CD8-positive, alpha-beta memory T cell (primary cell): ENCODE data around the gene GNG13. TPM values are rescaled to one million over a fixed set of nuclear protein-coding genes. Genes with fewer than 3 reads are reported as not detected.
A peak's percentile ranks its signal among the peaks of the same experiment; 100 is the strongest.

Experiments used
- CTCF ChIA-PET: fragments of 350-600 bp; sonication (Branson Sonifier 250); formaldehyde crosslinking; loops from one replicate; lab custom pipeline; 2021; ENCODE audit warnings: antibody characterized with exemption; lab: Charles Lee
- POLR2A ChIA-PET: fragments of 350-600 bp; sonication (Branson Sonifier 250); formaldehyde crosslinking; loops from one replicate; lab custom pipeline; 2021; ENCODE audit warnings: antibody characterized with exemption; lab: Charles Lee
- DNase-seq, 5 donors: peaks; one replicate each; pipeline versions ENCODE4 v3.0.0 to v3.0.0-alpha.2; 2020 to 2022; ENCODE audit warnings: mixed read lengths in 1 of 5
- H3K27ac ChIP-seq: one replicate; pipeline ENCODE4 v1.7.0; 2013; ENCODE audit warnings: low read depth, mild to moderate bottlenecking, low read length, moderate library complexity
- H3K27me3 ChIP-seq: 2 replicates; pipeline ENCODE4 v1.7.0; 2013; ENCODE audit warnings: low read length, mild to moderate bottlenecking; ENCODE audit not compliant: insufficient read depth, poor library complexity, severe bottlenecking
- H3K36me3 ChIP-seq: 2 replicates; pipeline ENCODE4 v1.7.0; 2013; ENCODE audit warnings: mild to moderate bottlenecking, low read length, moderate library complexity; ENCODE audit not compliant: insufficient read depth
- H3K4me1 ChIP-seq: 2 replicates; pipeline ENCODE4 v1.7.0; 2013; ENCODE audit warnings: mild to moderate bottlenecking, low read length, moderate library complexity; ENCODE audit not compliant: insufficient read depth
- H3K4me3 ChIP-seq: 2 replicates; pipeline ENCODE4 v1.7.0; 2013; ENCODE audit warnings: mild to moderate bottlenecking, low read length
- H3K9me3 ChIP-seq: 2 replicates; pipeline ENCODE4 v1.7.0; 2013; ENCODE audit warnings: mild to moderate bottlenecking, low read length
- H3K27ac Mint-ChIP-seq, 8 donors: one replicate each; pipeline ENCODE4 v1.8.0; 2020 to 2021; ENCODE audit warnings: mixed read lengths in 8 of 8, mild to moderate bottlenecking in 6 of 8, inconsistent platforms in 3 of 8, moderate library complexity in 3 of 8
- H3K27me3 Mint-ChIP-seq, 2 donors: one replicate each; pipeline ENCODE4 v1.8.0; 2020 to 2021; ENCODE audit warnings: mixed read lengths in 2 of 2, mild to moderate bottlenecking in 1 of 2, moderate library complexity in 1 of 2
- H3K36me3 Mint-ChIP-seq, 3 donors: one replicate each; pipeline ENCODE4 v1.8.0; 2020 to 2021; ENCODE audit warnings: mixed read lengths in 3 of 3, inconsistent platforms in 1 of 3, mild to moderate bottlenecking in 1 of 3
- H3K4me1 Mint-ChIP-seq, 3 donors: one replicate each; pipeline ENCODE4 v1.8.0; 2020 to 2021; ENCODE audit warnings: mixed read lengths in 3 of 3, inconsistent platforms in 1 of 3, mild to moderate bottlenecking in 1 of 3
- H3K4me3 Mint-ChIP-seq, 7 donors: one replicate each; pipeline ENCODE4 v1.8.0; 2020 to 2021; ENCODE audit warnings: mixed read lengths in 7 of 7, mild to moderate bottlenecking in 6 of 7, moderate library complexity in 4 of 7, inconsistent platforms in 2 of 7
- H3K9me3 Mint-ChIP-seq, 5 donors: one replicate each; pipeline ENCODE4 v1.8.0; 2020 to 2022; ENCODE audit warnings: mixed read lengths in 5 of 5, mild to moderate bottlenecking in 3 of 5, moderate library complexity in 2 of 5, inconsistent platforms in 1 of 5
- polyA plus RNA-seq: library from polyadenylated mRNA; unstranded; fragments of 300-500 nt; fragmentation: Illumina TruSeq; gene quantifications from one replicate; pipeline ENCODE4 v1.2.3, GENCODE V29; 2021
- total RNA-seq, 2 experiments: library from RNA; stranded (reverse); gene quantifications; one replicate each; pipeline ENCODE4 v1.2.3, GENCODE V29; 2021

The GNG13 gene
- total and polyA plus RNA-seq, 3 experiments from 2014 or later = not detected

DNA sequence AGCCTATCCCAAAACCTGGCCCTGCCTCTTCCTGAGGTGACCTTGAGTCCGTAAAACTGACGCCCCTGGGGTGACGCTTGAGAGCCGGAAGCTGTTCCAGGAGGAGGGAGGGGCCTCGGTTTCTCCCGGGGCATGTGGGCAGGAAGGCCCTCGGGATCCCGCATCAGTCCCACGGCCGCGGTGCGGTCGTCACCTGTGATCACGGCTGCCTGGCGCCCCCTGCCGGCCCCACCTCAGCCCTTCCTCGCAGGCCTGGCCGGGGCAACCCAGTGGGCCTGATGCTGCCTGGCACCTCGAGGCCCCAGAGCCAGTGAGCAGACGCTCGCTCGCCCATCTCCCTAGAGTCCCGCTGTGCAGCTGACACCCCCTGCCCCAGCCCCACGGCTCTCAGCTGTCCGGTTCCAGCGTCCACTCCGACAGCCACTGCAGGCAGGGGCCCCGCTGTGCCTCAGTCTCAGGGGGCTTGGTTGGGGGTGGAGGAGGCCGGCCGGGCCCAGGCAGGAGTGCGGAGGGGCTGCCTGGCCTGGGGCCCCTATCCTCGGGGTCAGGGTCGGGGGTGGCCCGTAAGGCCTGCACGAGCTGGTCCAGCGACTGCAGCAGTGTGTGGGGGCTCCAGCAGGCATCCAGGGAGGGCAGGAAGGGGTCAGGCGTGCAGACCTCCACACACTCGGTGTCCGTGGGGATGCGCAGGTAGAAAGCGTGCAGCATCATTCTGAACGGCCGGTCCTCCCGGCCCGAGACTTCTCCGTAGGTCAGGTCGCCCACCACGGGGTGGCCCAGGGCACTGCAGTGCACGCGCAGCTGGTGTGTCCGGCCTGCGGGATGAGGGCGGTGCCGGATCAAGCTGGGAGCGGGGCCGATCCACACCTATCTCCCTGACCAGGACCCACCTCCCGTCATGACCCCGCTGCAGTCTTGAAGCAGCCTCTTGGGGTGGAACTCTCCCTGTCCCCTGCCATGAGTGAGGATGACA is 14.7 kb downstream of the GNG13 start:
- Mint-ChIP-seq H3K36me3 (peaks cover 0 to 12% (median 0%) of the 10 kb centered on the region in 3 donors), H3K4me3 (peak overlapping the region; percentile 50 to 87 (median 72)), H3K9me3 (no peaks in the 10 kb centered on the region), H3K4me1 (peaks cover 0 to 23% (median 5%) of the 10 kb centered on the region in 3 donors), H3K27me3 (no peaks in the 10 kb centered on the region), H3K27ac (no peak overlapping the region)
- POLR2A ChIA-PET = interaction anchor here (0.9 to 1.1 kb wide), 2 partner anchors 13 to 74 kb away, joined by 3 read pairs; no protein-coding TSS in a partner anchor
- Histone ChIP-seq H3K27me3 (no peaks in the 10 kb centered on the region), H3K27ac (no peak overlapping the region), H3K9me3 (no peaks in the 10 kb centered on the region), H3K4me3 (no peak overlapping the region), H3K36me3 (no peaks in the 10 kb centered on the region), H3K4me1 (peaks cover 4% of the 10 kb centered on the region)
- CTCF ChIA-PET = interaction anchor here (0.7 to 7.4 kb wide), 17 partner anchors 15 to 318 kb away, joined by 3 to 108 read pairs (median 4); partner anchors contain the start of genes CIAO3, GNG13, HAGHL and METRN
- DNase-seq = peak; percentile 59 to 76 (median 67)

DNA sequence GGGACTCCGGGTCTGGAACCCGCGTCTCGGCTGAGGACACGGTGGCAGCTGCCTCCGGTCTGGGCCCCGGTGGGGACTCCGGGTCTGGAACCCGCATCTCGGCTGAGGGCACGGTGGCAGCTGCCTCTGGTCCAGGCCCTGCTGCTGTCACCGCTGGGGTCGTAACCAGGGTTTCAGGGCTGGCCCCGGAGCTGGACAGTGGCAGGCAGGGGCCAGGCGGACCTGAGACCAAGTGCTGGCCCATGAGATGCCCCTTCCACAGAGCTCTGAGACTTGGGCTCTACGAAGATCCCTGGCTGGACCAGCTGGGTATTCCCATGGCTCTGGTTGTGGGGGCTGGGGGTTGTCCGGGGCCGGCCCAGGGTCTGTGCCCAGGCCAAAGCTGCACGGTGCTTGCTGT is 16.1 kb downstream of the GNG13 start:
- no peaks in the 10 kb centered on the region for H3K36me3 ChIP-seq
- H3K27ac ChIP-seq = no peak overlapping the region
- H3K36me3 Mint-ChIP-seq = peaks cover 0 to 12% (median 0%) of the 10 kb centered on the region in 3 donors
- H3K4me3 Mint-ChIP-seq = peak overlapping the region in 1 of 7 donors; percentile 71
- H3K27ac Mint-ChIP-seq = no peak overlapping the region
- no peaks in the 10 kb centered on the region for H3K9me3 Mint-ChIP-seq
- no peak for DNase-seq
- no peaks in the 10 kb centered on the region for H3K9me3 ChIP-seq
- peaks cover 0 to 5% of the 10 kb centered on the region in 2 donors for H3K27me3 Mint-ChIP-seq
- peaks cover 4% of the 10 kb centered on the region for H3K4me1 ChIP-seq
- ChIA-PET CTCF (interaction anchor here (1.4 to 7.4 kb wide), 9 partner anchors 15 to 319 kb away, joined by 3 to 108 read pairs (median 6); partner anchors contain the start of genes CIAO3, HAGHL and METRN), POLR2A (interaction anchor here (0.9 kb wide), 1 partner anchor 12 kb away, joined by 3 read pairs; no protein-coding TSS in a partner anchor)
- no peaks in the 10 kb centered on the region for H3K27me3 ChIP-seq
- no peak overlapping the region for H3K4me3 ChIP-seq
- peaks cover 0 to 23% (median 5%) of the 10 kb centered on the region in 3 donors for H3K4me1 Mint-ChIP-seq

GRCh38 chr16:783404-784161 is 17.0 kb downstream of the GNG13 start:
- POLR2A ChIA-PET = no interaction called here

DNA sequence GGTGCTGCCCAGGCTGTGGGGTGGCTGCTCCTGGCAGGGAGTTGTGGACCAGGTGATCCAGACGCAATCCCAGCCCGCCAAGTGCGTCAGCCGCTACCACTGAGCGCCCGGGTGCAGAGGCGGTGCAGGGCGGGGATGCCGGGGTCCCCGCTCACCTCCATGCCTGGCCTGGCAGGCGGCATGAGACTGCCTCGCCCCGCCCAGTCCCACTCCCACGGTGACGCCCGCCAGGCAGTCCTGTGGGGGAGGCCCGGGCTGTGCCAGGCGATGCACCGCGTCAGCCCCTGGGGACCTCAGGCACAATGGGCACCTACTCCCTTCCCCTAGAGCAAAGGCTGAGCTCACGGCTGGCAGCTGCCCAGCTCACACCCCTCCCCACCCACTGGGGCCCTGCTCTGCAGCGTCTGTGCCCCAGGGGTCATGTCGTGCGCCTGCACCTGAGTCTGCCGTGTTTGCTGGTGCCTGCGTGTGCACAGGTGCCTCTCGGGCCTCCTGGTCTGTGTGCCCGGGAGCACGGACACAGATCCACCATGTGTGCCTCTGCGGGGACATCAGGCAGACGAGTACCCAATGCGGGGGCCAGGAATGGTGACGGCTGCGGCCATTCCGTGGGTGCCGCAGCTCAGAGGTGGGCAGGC is 17.6 kb downstream of the GNG13 start:
- Histone ChIP-seq H3K9me3 (no peaks in the 10 kb centered on the region), H3K27me3 (no peaks in the 10 kb centered on the region), H3K4me3 (no peak overlapping the region), H3K4me1 (no peaks in the 10 kb centered on the region), H3K27ac (no peak overlapping the region), H3K36me3 (no peaks in the 10 kb centered on the region)
- Mint-ChIP-seq H3K36me3 (peaks cover 0 to 12% (median 0%) of the 10 kb centered on the region in 3 donors), H3K4me3 (no peak overlapping the region), H3K27ac (no peak overlapping the region), H3K9me3 (no peaks in the 10 kb centered on the region), H3K4me1 (peaks cover 0 to 24% (median 5%) of the 10 kb centered on the region in 3 donors), H3K27me3 (peaks cover 0 to 6% of the 10 kb centered on the region in 2 donors)
- DNase-seq = no peak
- ChIA-PET CTCF (interaction anchor here (1.1 to 7.4 kb wide), 2 partner anchors 42 to 70 kb away, joined by 4 to 108 read pairs; partner anchors contain the start of genes CIAO3 and METRN), POLR2A (no interaction called here)

More at GRCh38 chr16:783404-784161, 17.0 kb downstream of the GNG13 start:
- Mint-ChIP-seq H3K36me3 (peaks cover 0 to 12% (median 0%) of the 10 kb centered on the region in 3 donors), H3K9me3 (no peaks in the 10 kb centered on the region), H3K27me3 (peaks cover 0 to 5% of the 10 kb centered on the region in 2 donors), H3K4me3 (no peak overlapping the region), H3K27ac (no peak overlapping the region), H3K4me1 (peaks cover 0 to 23% (median 5%) of the 10 kb centered on the region in 3 donors)
- H3K4me1 ChIP-seq = no peaks in the 10 kb centered on the region
- no peaks in the 10 kb centered on the region for H3K9me3 ChIP-seq
- H3K27me3 ChIP-seq = no peaks in the 10 kb centered on the region
- no peak for DNase-seq
- no peak overlapping the region for H3K27ac ChIP-seq
- H3K36me3 ChIP-seq = no peaks in the 10 kb centered on the region
- CTCF ChIA-PET = interaction anchor here (1.1 to 7.4 kb wide), 3 partner anchors 43 to 320 kb away, joined by 4 to 108 read pairs (median 7); partner anchors contain the start of genes CIAO3 and METRN
- H3K4me3 ChIP-seq = no peak overlapping the region

GRCh38 chr16:782258-782657 is 18.3 kb downstream of the GNG13 start:
- CTCF ChIA-PET = interaction anchor here (7.4 kb wide), 1 partner anchor 69 kb away, joined by 108 read pairs; the partner anchor contains the start of gene METRN

GRCh38 chr16:781346-782010 is 19.1 kb downstream of the GNG13 start:
- H3K4me3 ChIP-seq = no peak overlapping the region
- no peak overlapping the region for H3K27ac ChIP-seq
- no peaks in the 10 kb centered on the region for H3K36me3 ChIP-seq
- no peaks in the 10 kb centered on the region for H3K9me3 ChIP-seq
- H3K4me1 ChIP-seq = no peaks in the 10 kb centered on the region
- CTCF ChIA-PET = interaction anchor here (0.9 to 7.4 kb wide), 4 partner anchors 34 to 69 kb away, joined by 3 to 108 read pairs (median 3); partner anchors contain the start of genes CIAO3 and METRN
- POLR2A ChIA-PET = no interaction called here
- Mint-ChIP-seq H3K9me3 (no peaks in the 10 kb centered on the region), H3K4me1 (peaks cover 0 to 17% (median 5%) of the 10 kb centered on the region in 3 donors), H3K27ac (no peak overlapping the region), H3K27me3 (peaks cover 6 to 15% of the 10 kb centered on the region in 2 donors), H3K4me3 (no peak overlapping the region), H3K36me3 (peaks cover 0 to 9% (median 0%) of the 10 kb centered on the region in 3 donors)
- no peak for DNase-seq
- H3K27me3 ChIP-seq = no peaks in the 10 kb centered on the region

More at GRCh38 chr16:782258-782657, 18.3 kb downstream of the GNG13 start:
- Histone ChIP-seq H3K36me3 (no peaks in the 10 kb centered on the region), H3K4me1 (no peaks in the 10 kb centered on the region), H3K27me3 (no peaks in the 10 kb centered on the region), H3K4me3 (no peak overlapping the region), H3K9me3 (no peaks in the 10 kb centered on the region), H3K27ac (no peak overlapping the region)
- H3K27me3 Mint-ChIP-seq = peaks cover 2 to 11% of the 10 kb centered on the region in 2 donors
- DNase-seq = no peak
- H3K36me3 Mint-ChIP-seq = peaks cover 0 to 10% (median 0%) of the 10 kb centered on the region in 3 donors
- no peak overlapping the region for H3K27ac Mint-ChIP-seq
- H3K9me3 Mint-ChIP-seq = no peaks in the 10 kb centered on the region
- POLR2A ChIA-PET = no interaction called here
- H3K4me1 Mint-ChIP-seq = peaks cover 0 to 22% (median 5%) of the 10 kb centered on the region in 3 donors
- no peak overlapping the region for H3K4me3 Mint-ChIP-seq
